ENCODE results near the gene MESP2. TPM values are rescaled to one million over a fixed set of nuclear protein-coding genes. Genes with fewer than 3 reads are reported as not detected.

MESP2 gene, protein sequence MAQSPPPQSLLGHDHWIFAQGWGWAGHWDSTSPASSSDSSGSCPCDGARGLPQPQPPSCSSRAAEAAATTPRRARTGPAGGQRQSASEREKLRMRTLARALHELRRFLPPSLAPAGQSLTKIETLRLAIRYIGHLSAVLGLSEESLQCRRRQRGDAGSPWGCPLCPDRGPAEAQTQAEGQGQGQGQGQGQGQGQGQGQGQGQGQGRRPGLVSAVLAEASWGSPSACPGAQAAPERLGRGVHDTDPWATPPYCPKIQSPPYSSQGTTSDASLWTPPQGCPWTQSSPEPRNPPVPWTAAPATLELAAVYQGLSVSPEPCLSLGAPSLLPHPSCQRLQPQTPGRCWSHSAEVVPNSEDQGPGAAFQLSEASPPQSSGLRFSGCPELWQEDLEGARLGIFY
- not detected for total RNA-seq

DNA sequence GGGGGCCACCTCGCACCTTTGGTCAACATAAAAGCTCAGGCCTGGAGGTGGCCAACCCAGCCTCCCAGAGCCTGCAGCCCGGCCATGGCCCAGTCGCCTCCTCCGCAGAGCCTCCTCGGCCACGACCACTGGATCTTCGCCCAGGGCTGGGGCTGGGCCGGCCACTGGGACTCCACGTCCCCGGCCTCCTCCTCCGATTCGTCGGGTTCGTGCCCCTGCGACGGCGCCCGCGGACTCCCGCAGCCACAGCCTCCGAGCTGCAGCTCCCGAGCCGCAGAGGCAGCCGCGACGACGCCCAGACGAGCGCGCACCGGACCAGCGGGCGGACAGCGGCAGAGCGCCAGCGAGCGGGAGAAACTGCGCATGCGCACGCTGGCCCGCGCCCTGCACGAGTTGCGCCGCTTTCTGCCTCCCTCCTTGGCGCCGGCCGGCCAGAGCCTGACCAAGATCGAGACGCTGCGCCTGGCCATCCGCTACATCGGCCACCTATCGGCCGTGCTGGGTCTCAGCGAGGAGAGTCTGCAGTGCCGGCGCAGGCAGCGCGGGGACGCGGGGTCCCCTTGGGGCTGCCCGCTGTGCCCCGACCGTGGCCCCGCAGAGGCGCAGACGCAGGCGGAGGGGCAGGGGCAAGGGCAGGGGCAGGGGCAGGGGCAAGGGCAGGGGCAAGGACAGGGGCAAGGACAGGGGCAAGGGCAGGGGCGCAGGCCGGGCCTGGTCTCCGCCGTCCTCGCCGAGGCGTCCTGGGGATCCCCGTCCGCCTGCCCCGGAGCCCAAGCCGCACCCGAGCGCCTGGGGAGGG is at the start of gene MESP2:
Gene MESP2 (plus strand): TSS at position 59 of the 799 bp plus-strand sequence. CDS start 26 bp downstream, at position 85.
- Histone ChIP-seq H3K9me3 (ENCODE audit: low read depth, low read length) (no peaks in the 10 kb centered on the region), H3K4me3 (ENCODE audit: low read length) (peak within 1 kb of the TSS; percentile 13), H3K4me1 (ENCODE audit: insufficient read depth, low read length) (peaks cover 35% of the 10 kb centered on the region), H3K27me3 (ENCODE audit: insufficient read depth, low read length) (peaks cover 3% of the 10 kb centered on the region)

DNA sequence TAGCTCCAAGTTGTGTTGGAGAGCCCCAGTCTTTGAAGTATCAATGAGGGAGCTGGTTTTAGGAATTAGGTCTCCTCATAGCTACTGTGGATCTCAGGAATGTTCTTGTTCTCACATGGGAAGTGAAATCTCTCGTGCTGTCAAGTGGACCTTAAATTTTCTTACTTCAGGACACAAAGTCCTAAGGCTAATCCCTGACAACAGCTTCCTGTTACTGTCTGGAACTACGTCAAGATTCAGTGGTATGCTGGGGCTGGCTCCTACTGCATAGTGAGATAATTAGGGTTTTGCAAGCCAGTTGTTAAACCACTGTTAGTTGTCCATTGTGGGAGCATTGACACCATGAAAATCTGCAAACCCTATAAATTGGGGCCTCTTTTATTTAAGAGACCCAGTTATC is 47.9 kb upstream of the MESP2 start:
- H3K4me1 ChIP-seq (ENCODE audit: insufficient read depth, low read length) = no peaks in the 10 kb centered on the region
- no peak overlapping the region for H3K4me3 ChIP-seq (ENCODE audit: low read length)
- H3K27me3 ChIP-seq (ENCODE audit: insufficient read depth, low read length) = no peaks in the 10 kb centered on the region
- no peaks in the 10 kb centered on the region for H3K9me3 ChIP-seq (ENCODE audit: low read depth, low read length)

DNA sequence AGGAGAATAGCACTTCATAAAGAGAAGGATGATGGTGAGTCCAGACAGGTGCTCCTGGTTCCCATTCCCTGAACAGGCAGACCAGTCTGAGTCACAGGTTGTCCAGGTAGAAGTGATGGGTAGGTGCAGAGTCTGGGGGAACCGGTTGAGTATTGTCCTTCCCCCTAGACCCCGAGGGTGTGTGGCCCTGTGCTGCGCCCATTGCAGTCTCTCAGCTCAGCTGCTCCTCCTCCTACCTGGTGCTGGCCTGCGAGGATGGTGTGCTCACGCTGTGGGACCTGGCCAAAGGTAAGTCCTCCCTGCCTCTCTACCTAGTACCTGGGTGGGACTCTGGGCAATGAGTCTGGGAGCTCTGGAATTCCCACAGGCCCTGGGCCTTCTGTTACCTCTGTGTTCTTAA is 44.9 kb upstream of the MESP2 start:
- H3K4me1 ChIP-seq (ENCODE audit: insufficient read depth, low read length) = no peaks in the 10 kb centered on the region
- H3K4me3 ChIP-seq (ENCODE audit: low read length) = no peak overlapping the region
- H3K9me3 ChIP-seq (ENCODE audit: low read depth, low read length) = no peaks in the 10 kb centered on the region
- no peaks in the 10 kb centered on the region for H3K27me3 ChIP-seq (ENCODE audit: insufficient read depth, low read length)

DNA sequence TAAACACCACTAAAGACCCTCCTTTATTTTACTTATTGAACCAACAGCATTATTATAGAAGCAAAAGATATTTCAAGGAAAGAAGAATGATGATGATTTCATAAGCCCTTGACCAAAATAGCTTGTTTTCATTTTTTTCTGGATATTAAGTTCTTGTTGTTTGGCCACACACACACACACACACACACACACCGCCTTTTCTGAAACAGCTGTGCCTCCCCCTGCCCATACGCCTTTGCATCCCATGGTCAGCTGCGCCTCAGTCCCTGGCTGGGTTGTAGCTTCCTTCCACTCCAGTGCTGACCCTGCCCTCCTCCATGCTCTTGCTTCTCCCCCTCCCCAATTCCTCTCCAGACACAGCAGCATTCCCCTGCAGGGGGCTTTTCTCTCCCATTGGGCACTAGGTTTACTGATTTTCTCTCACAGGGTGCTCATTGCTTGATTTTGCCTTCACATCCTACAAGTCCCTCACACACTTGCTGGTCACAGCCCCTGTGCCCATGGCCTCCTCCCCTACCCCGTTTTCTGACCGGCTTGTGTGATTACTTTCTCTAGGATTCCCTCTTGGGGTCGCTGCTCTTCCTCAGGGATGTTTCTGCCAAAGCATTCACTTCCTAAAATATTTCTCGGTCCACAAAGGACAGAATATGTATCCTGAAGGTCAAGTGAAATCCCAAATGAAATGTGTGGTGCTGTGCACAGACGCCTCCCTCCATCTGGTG is 43.5 kb upstream of the MESP2 start:
- Histone ChIP-seq H3K4me1 (ENCODE audit: insufficient read depth, low read length) (no peaks in the 10 kb centered on the region), H3K4me3 (ENCODE audit: low read length) (no peak overlapping the region), H3K27me3 (ENCODE audit: insufficient read depth, low read length) (no peaks in the 10 kb centered on the region), H3K9me3 (ENCODE audit: low read depth, low read length) (no peaks in the 10 kb centered on the region)

DNA sequence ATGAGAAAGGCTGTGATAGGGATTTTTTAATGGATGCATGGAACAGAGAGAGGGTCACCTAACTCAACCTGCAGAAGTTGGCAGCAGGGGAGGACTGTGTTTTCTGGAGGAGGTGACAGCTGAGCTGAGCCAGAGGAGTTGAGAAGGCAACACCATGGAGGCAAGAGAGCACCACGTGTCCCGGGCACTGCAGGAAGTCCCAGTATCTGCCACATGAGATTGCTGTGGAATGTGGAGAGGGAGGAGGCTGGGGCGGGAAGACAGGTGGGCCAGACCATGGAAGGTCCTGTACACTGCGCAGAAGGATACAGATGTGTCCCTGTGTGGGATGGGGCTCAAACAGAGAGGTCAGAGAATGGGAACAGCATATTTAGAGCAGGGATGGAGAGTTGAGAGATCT is 40.4 kb upstream of the MESP2 start:
- H3K4me1 ChIP-seq (ENCODE audit: insufficient read depth, low read length) = no peaks in the 10 kb centered on the region

DNA sequence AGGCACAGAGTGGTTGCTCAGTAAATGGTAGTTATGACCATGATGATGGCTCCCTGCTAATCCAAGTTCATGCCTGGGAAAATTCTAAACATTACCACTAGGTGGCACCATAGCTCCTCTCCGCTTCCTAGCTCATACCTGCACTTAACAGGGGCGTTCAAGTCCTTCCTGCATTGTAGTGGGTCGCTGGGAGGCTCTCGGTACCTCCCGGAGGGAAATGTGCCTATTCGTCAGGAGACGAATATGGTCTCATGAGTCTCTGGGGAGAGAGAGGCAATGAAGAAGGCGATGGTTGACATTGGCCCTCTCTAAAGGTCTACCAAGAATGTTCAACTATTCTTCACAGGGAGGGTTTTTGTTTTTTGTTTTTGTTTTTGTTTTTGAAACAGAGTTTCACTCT is 36.0 kb upstream of the MESP2 start:
- H3K4me3 ChIP-seq (ENCODE audit: low read length) = no peak overlapping the region
- H3K9me3 ChIP-seq (ENCODE audit: low read depth, low read length) = no peaks in the 10 kb centered on the region
- no peaks in the 10 kb centered on the region for H3K27me3 ChIP-seq (ENCODE audit: insufficient read depth, low read length)
- no peaks in the 10 kb centered on the region for H3K4me1 ChIP-seq (ENCODE audit: insufficient read depth, low read length)

More for the DNA sequence above, 40.4 kb upstream of the MESP2 start:
- Histone ChIP-seq H3K4me3 (ENCODE audit: low read length) (no peak overlapping the region), H3K27me3 (ENCODE audit: insufficient read depth, low read length) (no peaks in the 10 kb centered on the region), H3K9me3 (ENCODE audit: low read depth, low read length) (no peaks in the 10 kb centered on the region)

DNA sequence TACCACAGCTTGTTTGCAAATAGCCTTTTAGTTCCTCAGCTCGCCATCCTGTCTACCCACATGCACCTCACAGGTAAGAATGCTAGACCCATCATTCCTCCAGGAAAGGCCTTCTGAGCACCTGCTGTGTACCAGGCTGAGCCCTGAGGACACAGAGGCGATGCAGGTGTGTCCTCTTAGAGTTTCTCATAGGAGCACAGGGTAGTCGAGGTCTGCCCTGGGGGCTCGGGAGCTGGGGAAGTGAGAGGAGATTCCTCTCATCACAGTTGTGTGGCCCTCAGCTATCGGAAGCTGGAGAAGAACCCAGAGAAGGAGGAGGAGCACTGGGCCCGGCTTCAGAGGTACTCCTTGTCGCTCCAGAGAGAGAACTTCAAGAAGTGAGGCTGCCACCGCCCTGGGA is 33.1 kb upstream of the MESP2 start:
- H3K27me3 ChIP-seq (ENCODE audit: insufficient read depth, low read length) = no peaks in the 10 kb centered on the region
- H3K4me3 ChIP-seq (ENCODE audit: low read length) = no peak overlapping the region
- H3K9me3 ChIP-seq (ENCODE audit: low read depth, low read length) = no peaks in the 10 kb centered on the region
- H3K4me1 ChIP-seq (ENCODE audit: insufficient read depth, low read length) = no peaks in the 10 kb centered on the region

DNA sequence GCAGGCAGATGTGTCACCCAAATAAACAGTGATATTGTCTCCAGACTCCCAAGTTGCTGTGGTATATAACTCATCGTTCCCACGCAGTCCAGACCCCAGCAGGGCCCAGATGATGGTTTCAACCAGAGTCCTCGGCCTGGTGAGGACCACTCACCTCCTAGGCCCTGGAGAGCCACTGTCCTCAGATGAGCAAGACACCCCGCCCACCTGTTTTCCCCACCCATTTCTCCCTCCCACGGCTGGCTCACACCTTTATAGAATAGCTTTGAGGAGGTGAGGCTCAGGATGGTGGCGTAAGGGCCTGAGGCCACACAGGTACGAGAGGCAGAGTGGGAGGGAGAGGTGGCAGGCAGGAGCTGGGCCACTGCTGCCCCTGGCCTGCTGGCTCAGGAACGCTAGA is 32.5 kb upstream of the MESP2 start:
- Histone ChIP-seq H3K4me3 (ENCODE audit: low read length) (no peak overlapping the region), H3K9me3 (ENCODE audit: low read depth, low read length) (no peaks in the 10 kb centered on the region), H3K27me3 (ENCODE audit: insufficient read depth, low read length) (no peaks in the 10 kb centered on the region), H3K4me1 (ENCODE audit: insufficient read depth, low read length) (no peaks in the 10 kb centered on the region)

DNA sequence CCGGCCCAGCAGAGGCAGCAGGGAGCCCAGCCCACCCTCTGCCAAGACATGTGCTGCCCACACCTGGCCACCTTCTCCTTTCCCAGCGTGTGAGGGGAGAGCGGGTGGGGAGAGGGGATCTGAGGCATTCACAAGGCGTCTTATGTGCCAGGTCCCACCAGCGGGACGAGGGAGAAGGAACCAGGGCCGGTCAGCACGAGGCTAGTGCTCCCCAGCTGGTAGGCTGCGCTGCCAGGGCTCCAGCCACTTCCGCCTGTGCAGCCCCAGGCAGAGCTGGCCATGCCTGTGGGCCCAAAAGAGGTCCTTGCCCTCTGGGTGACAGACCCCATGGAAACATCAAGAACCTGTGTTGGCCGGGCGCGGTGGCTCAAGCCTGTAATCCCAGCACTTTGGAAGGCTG is 31.0 kb upstream of the MESP2 start:
- no peak overlapping the region for H3K4me3 ChIP-seq (ENCODE audit: low read length)
- H3K4me1 ChIP-seq (ENCODE audit: insufficient read depth, low read length) = peaks cover 5% of the 10 kb centered on the region
- peaks cover 2% of the 10 kb centered on the region for H3K27me3 ChIP-seq (ENCODE audit: insufficient read depth, low read length)
- H3K9me3 ChIP-seq (ENCODE audit: low read depth, low read length) = no peaks in the 10 kb centered on the region

DNA sequence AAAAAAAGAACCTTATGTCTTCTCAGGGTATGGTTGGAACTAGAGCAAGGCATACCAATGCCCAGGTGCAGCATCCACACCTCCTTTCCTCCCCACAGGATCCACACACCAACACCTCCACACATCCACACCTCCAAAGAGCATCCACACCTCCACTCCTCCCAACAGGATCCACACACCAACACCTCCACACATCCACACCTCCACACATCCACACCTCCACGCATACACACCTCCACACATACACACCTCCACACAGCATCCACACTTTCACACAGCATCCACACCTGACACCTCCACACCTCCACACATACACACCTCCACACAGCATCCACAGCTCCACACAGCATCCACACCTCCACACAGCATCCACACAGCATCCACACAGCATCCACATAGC is 30.4 kb upstream of the MESP2 start:
- no peaks in the 10 kb centered on the region for H3K9me3 ChIP-seq (ENCODE audit: low read depth, low read length)
- H3K4me1 ChIP-seq (ENCODE audit: insufficient read depth, low read length) = peaks cover 9% of the 10 kb centered on the region
- no peak overlapping the region for H3K4me3 ChIP-seq (ENCODE audit: low read length)
- H3K27me3 ChIP-seq (ENCODE audit: insufficient read depth, low read length) = peaks cover 2% of the 10 kb centered on the region

DNA sequence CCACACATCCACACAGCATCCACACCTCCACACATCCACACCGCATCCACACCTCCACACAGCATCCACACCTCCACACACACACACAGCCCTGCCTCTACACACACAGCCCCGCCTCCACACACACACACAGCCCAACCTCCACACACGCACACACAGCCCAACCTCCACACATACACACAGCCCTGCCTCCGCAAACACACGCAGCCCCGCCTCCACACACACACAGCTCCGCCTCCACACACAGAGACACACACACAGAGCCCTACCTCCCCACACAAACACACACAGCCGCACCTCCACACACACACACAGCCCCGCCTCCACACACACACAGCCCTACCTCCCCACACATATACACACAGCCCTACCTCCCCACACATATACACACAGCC is 29.7 kb upstream of the MESP2 start:
- peaks cover 2% of the 10 kb centered on the region for H3K27me3 ChIP-seq (ENCODE audit: insufficient read depth, low read length)
- no peak overlapping the region for H3K4me3 ChIP-seq (ENCODE audit: low read length)
- H3K9me3 ChIP-seq (ENCODE audit: low read depth, low read length) = no peaks in the 10 kb centered on the region
- peaks cover 13% of the 10 kb centered on the region for H3K4me1 ChIP-seq (ENCODE audit: insufficient read depth, low read length)

DNA sequence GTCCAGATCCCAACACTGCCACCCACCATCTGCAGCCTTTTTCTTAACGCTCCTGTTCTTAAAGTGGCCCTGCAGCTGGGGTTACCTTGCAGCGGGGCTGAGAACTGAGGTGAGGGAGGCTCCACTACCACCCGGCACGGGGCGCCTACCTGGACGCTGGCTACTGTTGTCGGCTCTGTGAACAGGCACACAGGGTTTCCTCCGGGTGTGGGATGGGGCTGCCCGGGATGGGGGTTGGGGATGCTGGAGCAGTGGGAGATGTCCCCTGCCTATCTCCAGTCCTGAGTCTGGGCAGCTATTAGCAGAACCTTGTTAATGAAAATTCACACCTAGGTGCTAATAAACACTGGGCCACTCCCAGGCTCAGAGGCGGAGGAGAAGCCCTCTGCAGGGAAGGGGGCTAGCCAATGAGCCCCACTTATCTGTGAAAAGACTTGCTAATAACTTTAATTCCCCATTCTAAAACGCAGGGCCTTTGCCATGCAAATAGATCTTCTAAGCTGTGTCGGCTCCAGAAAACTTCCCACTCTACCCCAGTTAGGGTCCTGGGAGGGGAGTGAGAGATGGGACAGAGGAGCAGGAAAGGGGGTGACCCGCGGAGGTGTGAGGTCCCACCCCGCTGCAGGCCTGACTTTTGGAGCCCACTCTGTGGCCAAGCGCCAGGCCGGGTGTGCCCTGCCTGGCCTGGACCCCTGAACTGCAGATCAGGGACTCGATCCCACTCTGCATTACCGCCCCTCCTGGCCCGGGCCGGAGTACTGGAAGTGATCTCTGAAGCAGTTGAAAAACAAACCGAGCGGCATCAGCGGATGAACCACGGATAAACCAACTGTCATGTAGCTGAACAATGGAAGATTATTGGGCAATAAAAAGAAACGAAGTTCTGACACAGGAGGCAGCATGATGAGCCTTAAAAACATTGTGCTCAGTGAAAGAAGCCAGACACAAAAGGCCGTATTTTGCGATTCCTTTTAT is 28.1 kb upstream of the MESP2 start:
- H3K9me3 ChIP-seq (ENCODE audit: low read depth, low read length) = no peaks in the 10 kb centered on the region
- H3K27me3 ChIP-seq (ENCODE audit: insufficient read depth, low read length) = peaks cover 2% of the 10 kb centered on the region
- H3K4me1 ChIP-seq (ENCODE audit: insufficient read depth, low read length) = peaks cover 14% of the 10 kb centered on the region
- H3K4me3 ChIP-seq (ENCODE audit: low read length) = no peak overlapping the region

DNA sequence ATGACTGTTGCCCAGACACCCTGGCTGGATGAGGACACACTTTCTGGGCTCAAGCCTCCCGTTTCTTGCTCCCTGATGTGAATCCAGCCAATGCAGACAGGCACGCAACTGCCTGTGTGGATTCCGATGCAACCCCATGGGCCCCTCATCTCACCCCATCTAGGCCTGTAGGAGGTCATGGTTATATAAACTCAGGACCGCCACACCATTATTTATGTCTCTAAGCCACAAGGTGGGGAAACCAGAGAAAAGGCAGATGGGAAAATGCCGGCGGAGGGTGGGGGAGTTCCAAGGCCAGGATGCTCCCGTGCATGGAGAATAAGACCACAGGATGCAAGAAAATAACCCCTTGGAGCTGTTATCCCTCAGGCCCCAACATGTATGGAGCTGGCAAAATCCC is 27.1 kb upstream of the MESP2 start:
- H3K4me1 ChIP-seq (ENCODE audit: insufficient read depth, low read length) = peaks cover 14% of the 10 kb centered on the region
- H3K9me3 ChIP-seq (ENCODE audit: low read depth, low read length) = no peaks in the 10 kb centered on the region
- H3K4me3 ChIP-seq (ENCODE audit: low read length) = no peak overlapping the region
- H3K27me3 ChIP-seq (ENCODE audit: insufficient read depth, low read length) = peaks cover 2% of the 10 kb centered on the region

DNA sequence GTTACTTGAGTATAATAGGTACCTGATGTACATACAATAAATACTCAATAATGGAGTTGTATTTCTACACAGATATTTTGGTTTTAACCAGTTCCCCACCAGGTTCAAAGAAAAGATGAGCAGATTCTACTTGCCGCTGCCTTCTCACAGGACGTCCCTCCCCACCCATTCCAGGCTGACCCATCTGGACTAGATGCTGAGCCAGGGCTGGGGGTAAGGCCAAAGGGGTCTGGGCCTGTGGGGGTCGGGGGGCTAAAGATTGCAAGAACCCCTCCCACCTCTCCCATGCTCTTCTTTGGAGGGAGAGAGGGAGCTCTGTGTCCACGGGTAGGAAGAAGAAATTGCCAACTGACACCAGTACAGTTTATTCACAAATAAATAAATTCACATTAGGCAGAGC is 26.6 kb upstream of the MESP2 start:
- Histone ChIP-seq H3K27me3 (ENCODE audit: insufficient read depth, low read length) (peaks cover 2% of the 10 kb centered on the region), H3K4me3 (ENCODE audit: low read length) (no peak overlapping the region), H3K9me3 (ENCODE audit: low read depth, low read length) (no peaks in the 10 kb centered on the region), H3K4me1 (ENCODE audit: insufficient read depth, low read length) (peaks cover 14% of the 10 kb centered on the region)

Measured in mononuclear cell (primary cell).